Measurements from ENCODE around the gene CDKN2A.

The CDKN2A gene

DNA sequence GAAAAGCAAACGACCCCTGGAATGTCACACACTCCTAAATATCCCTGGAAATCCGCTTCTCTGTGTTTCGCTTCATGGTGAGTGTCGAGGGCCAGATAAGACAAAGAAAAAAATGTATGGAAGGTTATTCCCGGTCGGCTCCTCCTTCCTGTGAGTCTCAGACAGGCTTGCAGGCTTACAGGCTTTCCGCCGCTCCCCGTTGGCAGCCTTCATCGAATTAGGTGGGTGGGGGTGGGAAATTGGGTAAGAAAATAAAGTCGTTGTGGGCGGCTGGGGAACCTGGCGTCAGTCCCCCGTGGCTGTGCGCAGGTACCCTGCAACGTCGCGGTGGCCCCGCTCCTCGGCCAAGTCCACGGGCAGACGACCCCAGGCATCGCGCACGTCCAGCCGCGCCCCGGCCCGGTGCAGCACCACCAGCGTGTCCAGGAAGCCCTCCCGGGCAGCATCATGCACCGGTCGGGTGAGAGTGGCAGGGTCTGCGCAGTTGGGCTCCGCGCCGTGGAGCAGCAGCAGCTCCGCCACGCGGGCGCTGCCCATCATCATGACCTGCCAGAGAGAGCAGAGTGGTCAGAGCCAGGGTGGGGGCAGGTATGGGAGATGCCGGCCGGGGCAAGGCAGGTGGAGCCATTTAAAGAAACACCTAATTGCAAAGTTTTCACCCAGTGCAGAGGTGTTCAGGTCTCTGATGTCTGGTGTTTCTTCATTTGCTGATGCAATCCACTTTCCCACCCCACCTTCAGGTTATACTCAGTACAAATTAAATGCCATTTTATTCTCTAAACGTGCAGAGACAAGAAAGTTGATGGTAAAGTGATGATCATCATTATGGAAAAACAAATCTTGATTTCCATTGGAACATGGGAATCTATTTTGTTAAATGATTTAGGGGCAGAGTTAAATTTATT is 11.8 kb upstream of the CDKN2A start:
- no peak for DNase-seq

- no peak for DNase-seq
Measured at GRCh38 chr9:22005021-22005701, 11.0 kb upstream of the CDKN2A start.

DNA sequence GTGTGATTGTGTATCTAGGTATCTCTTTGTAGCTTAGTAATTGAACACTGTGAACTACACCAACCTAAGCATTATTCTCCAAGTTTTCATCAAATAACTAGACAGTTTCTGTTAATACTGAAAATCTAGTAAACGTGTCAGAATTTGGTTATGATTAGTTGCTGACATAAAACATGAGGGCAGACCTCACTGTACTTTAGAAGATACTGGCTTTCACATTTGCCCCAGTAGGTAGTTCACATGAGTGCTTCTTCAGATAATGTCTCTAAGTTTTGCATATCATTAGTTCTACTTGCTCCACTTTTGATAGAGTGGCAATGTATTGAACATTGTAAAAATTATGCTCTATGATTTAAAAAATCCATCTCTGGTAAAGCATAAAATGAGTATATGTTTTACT is 7.8 kb upstream of the CDKN2A start:
- no peak for DNase-seq

GRCh38 chr9:21998026-21998425 is 3.8 kb upstream of the CDKN2A start:
- DNase-seq, result no peak

DNA sequence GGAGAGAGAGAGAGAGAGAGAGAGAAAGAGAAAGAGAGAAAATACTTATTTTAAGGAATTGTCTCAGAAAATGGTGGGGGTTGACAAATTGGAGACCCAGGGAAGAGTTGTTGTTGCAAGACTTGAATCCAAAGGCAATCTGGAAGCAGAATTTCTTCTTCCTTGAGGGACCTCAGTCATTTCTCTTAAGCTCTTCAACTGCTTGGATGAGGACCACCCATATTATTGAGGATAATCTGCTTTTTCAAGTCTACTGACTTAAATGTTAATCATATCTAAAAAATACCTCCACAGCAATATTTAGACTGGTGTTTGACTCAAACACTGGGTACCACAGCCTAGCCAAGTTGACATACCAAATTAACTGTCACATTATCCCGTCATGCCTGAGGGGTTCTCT is 3.3 kb upstream of the CDKN2A start:
- DNase-seq, result no peak

GRCh38 chr9:21996858-21997257 is 2.7 kb upstream of the CDKN2A start:
- no peak for DNase-seq

DNA sequence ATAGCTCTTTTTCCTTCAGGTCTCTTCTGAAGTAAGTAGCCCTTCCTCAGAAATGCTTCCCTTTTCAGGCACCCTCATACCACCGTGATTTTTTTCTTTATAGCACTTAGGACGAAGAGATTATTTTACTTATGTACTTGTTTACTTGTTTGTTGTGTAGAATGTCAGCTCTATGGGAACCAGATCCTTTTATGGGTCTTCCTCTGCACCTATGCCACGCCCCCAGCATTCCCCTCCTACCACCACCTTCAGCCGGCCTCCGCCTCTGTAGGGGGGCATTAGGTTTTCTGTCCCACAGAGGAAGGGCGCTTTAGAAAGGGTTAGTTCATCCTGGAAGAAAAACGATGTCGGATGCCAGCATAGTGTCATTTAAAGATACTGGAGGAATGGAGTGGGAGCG is 2.2 kb upstream of the CDKN2A start:
- no peak for DNase-seq

DNA sequence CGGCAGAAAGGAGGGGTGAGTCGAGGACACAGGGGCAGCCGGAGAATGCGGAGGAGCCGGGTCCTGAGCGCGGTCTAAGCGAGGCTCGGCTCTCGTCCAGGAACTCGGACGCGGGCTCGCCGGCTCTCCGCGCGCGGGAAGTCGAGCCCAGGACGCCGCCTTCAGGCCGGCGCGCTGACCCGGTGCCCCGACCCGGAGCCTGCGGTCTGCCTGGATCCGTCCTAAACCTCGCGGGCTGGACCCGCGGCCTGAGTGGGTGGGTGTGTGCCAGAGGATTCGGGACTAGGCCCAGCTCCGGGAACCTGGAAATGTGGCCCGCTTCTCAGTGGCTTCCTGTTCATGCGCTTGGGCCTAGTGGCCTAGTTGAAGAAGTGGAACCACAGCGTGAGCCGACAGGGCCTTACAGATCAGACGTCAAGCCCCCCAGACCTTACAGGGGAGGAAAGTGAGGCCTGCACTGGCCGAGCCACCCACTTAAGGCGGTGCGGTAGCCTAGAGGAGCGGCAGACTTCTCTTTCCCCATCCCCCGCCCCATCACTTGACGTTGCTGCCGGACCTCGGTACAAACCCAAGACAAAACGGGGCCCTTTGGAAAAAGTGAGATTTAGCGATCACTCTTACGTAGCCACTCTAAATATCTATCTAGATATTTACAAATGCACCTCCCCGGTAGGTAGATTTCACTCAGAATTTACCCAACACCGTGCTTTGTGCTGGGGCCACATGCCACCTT is 1.6 kb upstream of the CDKN2A start:
- no peak for DNase-seq

- peak; percentile 65 for DNase-seq
Measured at GRCh38 chr9:21995006-21995665, 944 bp upstream of the CDKN2A start.

DNA sequence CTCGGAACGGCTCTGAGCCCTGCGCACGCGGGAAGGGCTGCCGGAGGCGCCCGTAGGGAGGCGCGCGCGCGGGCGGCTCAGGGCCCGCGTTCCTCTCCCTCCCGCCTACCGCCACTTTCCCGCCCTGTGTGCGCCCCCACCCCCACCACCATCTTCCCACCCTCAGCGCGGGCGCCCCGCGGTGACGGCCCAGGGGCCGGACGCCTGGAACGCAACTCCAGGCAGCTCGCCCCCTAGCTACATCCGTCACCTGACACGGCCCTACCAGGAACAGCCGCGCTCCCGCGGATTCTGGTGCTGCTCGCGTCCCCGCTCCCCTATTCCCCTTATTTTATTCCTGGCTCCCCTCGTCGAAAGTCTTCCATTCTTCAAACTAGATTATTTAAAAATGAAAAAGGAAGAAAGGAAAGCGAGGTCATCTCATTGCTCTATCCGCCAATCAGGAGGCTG is 389 bp upstream of the CDKN2A start, which contains the start of gene CDKN2B-AS1:
Gene CDKN2B-AS1, plus strand, starts transcription at position 236 of the 450 bp plus-strand sequence.
- peak; percentile 33 for DNase-seq

GRCh38 chr9:21993007-21993406 is 1.2 kb downstream of the CDKN2A start:
- DNase-seq, result no peak

GRCh38 chr9:21991072-21991959 is 2.9 kb downstream of the CDKN2A start:
- no peak for DNase-seq

DNA sequence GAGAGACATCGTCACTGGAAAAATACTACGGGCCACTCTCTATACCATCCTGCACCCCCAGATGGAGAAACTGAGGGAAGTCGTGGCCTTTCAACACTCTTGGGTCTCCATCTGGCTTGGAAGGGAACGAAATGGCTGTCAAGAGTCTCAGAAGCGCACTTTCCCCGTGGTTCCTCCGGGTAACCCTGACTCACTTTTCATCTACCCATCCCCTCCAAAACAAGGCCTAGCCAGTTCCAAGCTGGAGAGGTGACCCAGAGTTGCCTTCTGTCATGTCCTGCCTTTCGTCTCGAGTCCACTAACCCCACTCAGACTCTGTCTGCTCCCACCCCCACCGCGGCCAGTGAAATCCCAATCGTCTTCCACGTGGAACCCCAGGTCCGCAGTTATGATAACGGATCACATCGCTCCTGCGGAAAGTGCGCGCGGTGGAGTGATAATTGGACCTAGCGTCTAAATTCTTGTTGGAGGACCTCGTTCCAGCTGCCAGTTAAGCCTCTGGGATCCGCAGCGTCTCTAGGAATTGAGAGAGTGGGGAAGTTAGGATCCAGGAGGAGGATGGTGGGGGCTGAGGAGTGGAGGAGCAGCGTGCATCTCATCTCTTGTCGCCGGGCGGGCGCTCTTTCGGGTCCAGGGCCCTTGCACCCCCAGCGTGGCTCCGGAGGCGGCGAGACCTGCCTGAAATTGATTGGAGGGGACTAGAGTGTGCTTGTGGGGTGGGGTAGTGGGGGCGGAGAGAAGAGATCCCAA is 4.6 kb downstream of the CDKN2A start:
- no peak for DNase-seq

DNA sequence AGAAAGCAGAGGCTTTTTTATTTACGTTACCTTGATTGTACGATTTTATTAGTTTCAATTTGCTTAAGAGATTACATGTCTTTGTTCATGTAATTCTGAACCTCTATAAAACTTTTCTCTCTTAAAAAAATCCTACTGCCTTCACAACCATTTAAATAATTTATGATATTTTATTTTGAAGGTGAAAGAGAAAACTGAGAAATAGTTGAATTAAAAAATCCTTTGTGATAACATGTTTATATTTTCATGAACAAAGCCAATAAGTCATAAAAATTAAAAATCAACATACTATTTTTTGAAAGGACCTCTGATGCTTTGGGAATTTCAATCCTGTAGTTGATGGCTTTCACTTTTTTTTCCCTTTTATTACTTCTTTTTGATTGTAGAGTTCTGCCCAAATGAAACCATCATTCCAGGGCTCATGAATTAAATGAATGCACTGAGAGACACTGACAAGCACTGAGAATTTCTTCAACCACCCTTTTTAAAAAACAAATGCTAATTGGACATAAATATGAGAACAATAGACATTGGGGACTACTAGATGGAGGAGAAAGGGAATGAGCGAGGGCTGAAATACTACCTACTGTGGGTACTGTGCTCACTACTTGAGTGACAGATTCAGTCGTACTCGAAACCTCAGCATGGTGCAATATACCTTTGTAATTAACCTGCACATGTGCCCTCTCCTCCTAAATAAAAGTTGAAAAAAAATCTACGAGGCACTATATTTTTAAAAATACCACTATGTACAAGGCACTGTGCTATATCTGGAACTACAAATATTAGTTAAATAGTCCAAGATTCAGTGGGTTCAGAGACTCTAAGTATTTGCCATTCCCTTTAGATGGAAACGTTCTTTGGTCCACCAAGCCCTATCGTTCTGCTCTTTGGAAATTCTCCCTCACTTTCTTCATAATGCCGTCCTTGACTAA is 5.9 kb downstream of the CDKN2A start:
- DNase-seq, result no peak

- no peak for DNase-seq
Measured at GRCh38 chr9:21985964-21986667, 8.1 kb downstream of the CDKN2A start.

DNA sequence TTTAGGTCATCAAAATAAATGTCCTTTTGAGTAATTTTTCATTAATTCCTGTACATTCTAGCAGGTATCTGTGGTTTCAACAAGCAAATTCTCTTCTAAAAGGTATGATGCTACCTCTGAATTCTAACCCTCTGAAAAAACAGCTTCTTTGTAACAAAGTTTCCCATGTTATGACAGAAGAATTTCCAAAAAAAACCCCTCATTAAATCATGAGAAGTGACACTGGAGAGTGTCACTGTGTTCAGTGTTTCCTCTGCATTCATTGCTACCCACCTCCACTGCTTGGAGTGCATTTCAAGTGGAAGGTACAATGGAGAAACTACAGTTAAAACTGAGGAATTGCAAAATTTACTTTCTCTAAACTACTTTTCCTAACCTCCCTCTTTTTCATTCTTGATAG is 10.1 kb downstream of the CDKN2A start:
- DNase-seq, result no peak

- no peak for DNase-seq
Measured at GRCh38 chr9:21983561-21983935, 10.6 kb downstream of the CDKN2A start.

GRCh38 chr9:21982861-21983560 is 11.2 kb downstream of the CDKN2A start:
- no peak for DNase-seq

DNA sequence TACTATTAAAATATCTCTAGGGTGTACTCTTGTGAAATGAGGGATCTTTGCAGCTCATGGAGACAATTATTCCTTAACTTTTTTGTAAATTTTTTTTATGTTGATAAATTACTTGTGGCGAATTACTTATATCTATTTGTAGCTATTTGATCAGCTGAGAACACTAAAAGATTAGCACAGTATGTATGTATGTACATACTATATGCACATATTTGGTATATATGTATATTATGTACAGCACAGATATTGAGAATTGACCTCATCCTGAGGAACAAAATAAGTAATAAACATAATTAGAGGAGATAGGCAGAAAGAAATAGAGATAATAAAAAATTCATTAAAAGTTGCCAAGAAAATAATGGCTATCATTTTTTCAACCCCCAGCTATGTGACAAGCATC is 11.8 kb downstream of the CDKN2A start:
- DNase-seq, result no peak
